Measurements from ENCODE around the gene VPS35L. TPM values are rescaled to one million over a fixed set of nuclear protein-coding genes. Genes with fewer than 3 reads are reported as not detected.

The VPS35L gene
- total RNA-seq, 1 experiment from 2014 or later, result 5.4 TPM

- DNase-seq, result no peak
- Mint-ChIP-seq H3K4me1 (ENCODE audit: low read depth, unreplicated experiment) (no peaks in the 10 kb centered on the region), H3K27ac (ENCODE audit: unreplicated experiment) (no peak overlapping the region), H3K9me3 (ENCODE audit: unreplicated experiment) (no peaks in the 10 kb centered on the region), H3K4me3 (ENCODE audit: unreplicated experiment) (no peak overlapping the region), H3K36me3 (ENCODE audit: insufficient read depth, unreplicated experiment) (no peaks in the 10 kb centered on the region), H3K27me3 (ENCODE audit: insufficient read depth, unreplicated experiment) (no peaks in the 10 kb centered on the region)
- no peaks in the 10 kb centered on the region for H3K9me3 ChIP-seq
- no peaks in the 10 kb centered on the region for H3K36me3 ChIP-seq (ENCODE audit: control insufficient read depth, insufficient read depth, low read length)
- H3K4me3 ChIP-seq (ENCODE audit: low read depth, low read length), result no peak overlapping the region
- no TSS peak for BruUV-seq (replicated peaks)
- no peak for TF ChIP-seq CTCF (IDR thresholded peaks at IDR 0.05; ENCODE audit: insufficient read depth in 1 of 2, low read depth in 1 of 2, low read length in 1 of 2, severe bottlenecking in 1 of 2, unreplicated experiment in 1 of 2)
- ChIA-PET CTCF (no interaction called here), POLR2A (no interaction called here)
- no peaks in the 10 kb centered on the region for H3K27me3 ChIP-seq (replicated peaks; ENCODE audit: control insufficient read depth, insufficient read depth, low read length)
- H3K4me1 ChIP-seq, result no peaks in the 10 kb centered on the region
- intact Hi-C loops (cut with micrococcal nuclease; ENCODE audit: unreplicated experiment), result no loop called here
Observed at GRCh38 chr16:19574615-19575014, 19.1 kb downstream of the VPS35L start.

- Histone ChIP-seq H3K4me1 (no peaks in the 10 kb centered on the region), H3K9me3 (no peaks in the 10 kb centered on the region), H3K27me3 (replicated peaks; ENCODE audit: control insufficient read depth, insufficient read depth, low read length) (no peaks in the 10 kb centered on the region), H3K36me3 (ENCODE audit: control insufficient read depth, insufficient read depth, low read length) (no peaks in the 10 kb centered on the region), H3K4me3 (ENCODE audit: low read depth, low read length) (no peak overlapping the region)
- Mint-ChIP-seq H3K27me3 (ENCODE audit: insufficient read depth, unreplicated experiment) (no peaks in the 10 kb centered on the region), H3K27ac (ENCODE audit: unreplicated experiment) (no peak overlapping the region), H3K9me3 (ENCODE audit: unreplicated experiment) (no peaks in the 10 kb centered on the region), H3K4me3 (ENCODE audit: unreplicated experiment) (no peak overlapping the region), H3K36me3 (ENCODE audit: insufficient read depth, unreplicated experiment) (no peaks in the 10 kb centered on the region), H3K4me1 (ENCODE audit: low read depth, unreplicated experiment) (no peaks in the 10 kb centered on the region)
- BruUV-seq (replicated peaks), result no TSS peak
- POLR2A ChIA-PET, result no interaction called here
- no peak for DNase-seq
- no peak for TF ChIP-seq CTCF (IDR thresholded peaks at IDR 0.05; ENCODE audit: insufficient read depth in 1 of 2, low read depth in 1 of 2, low read length in 1 of 2, severe bottlenecking in 1 of 2, unreplicated experiment in 1 of 2)
- intact Hi-C loops (cut with micrococcal nuclease; ENCODE audit: unreplicated experiment), result no loop called here
- CTCF ChIA-PET, result interaction anchor here (0.5 to 0.7 kb wide), 2 partner anchors 293 to 807 kb away, joined by 3 to 8 read pairs; partner anchors contain the start of gene CLEC19A
Observed at GRCh38 chr16:19578378-19578971, 23.0 kb downstream of the VPS35L start.

- intact Hi-C loops (cut with micrococcal nuclease; ENCODE audit: unreplicated experiment), result no loop called here
- Histone ChIP-seq H3K36me3 (ENCODE audit: control insufficient read depth, insufficient read depth, low read length) (no peaks in the 10 kb centered on the region), H3K4me3 (ENCODE audit: low read depth, low read length) (no peak overlapping the region), H3K27me3 (replicated peaks; ENCODE audit: control insufficient read depth, insufficient read depth, low read length) (no peaks in the 10 kb centered on the region), H3K9me3 (no peaks in the 10 kb centered on the region), H3K4me1 (no peaks in the 10 kb centered on the region)
- ChIA-PET CTCF (no interaction called here), POLR2A (no interaction called here)
- Mint-ChIP-seq H3K27me3 (ENCODE audit: insufficient read depth, unreplicated experiment) (no peaks in the 10 kb centered on the region), H3K36me3 (ENCODE audit: insufficient read depth, unreplicated experiment) (no peaks in the 10 kb centered on the region), H3K4me1 (ENCODE audit: low read depth, unreplicated experiment) (no peaks in the 10 kb centered on the region), H3K9me3 (ENCODE audit: unreplicated experiment) (no peaks in the 10 kb centered on the region), H3K4me3 (ENCODE audit: unreplicated experiment) (no peak overlapping the region), H3K27ac (ENCODE audit: unreplicated experiment) (no peak overlapping the region)
- no peak for DNase-seq
- BruUV-seq (replicated peaks), result no TSS peak
- TF ChIP-seq CTCF (IDR thresholded peaks at IDR 0.05; ENCODE audit: insufficient read depth in 1 of 2, low read depth in 1 of 2, low read length in 1 of 2, severe bottlenecking in 1 of 2, unreplicated experiment in 1 of 2), result no peak
Observed at GRCh38 chr16:19582050-19582831, 26.7 kb downstream of the VPS35L start.

Measured in Caco-2 (cell line).